Colonic mucosa (tissue), 4 donors: ENCODE data around the gene ZBTB4. TPM values are rescaled to one million over a fixed set of nuclear protein-coding genes. Genes with fewer than 3 reads are reported as not detected.

ENCODE experiments used
- DNase-seq: peaks from one replicate; pipeline ENCODE4 v3.0.0-alpha.2; 2020
- H3K27ac ChIP-seq: fragments of 200-600 bp; one replicate; pipeline ENCODE4 v1.8.0; 2021
- H3K27me3 ChIP-seq: fragments of 200-600 bp; one replicate; pipeline ENCODE4 v1.8.0; 2021
- H3K36me3 ChIP-seq: fragments of 200-600 bp; one replicate; pipeline ENCODE4 v1.8.0; 2021
- H3K4me1 ChIP-seq: fragments of 200-600 bp; one replicate; pipeline ENCODE4 v1.8.0; 2021; ENCODE audit warnings: mild to moderate bottlenecking
- H3K4me3 ChIP-seq: fragments of 200-600 bp; one replicate; pipeline ENCODE4 v1.8.0; 2021
- H3K9ac ChIP-seq, 2 donors: one replicate each; pipeline ENCODE4 v1.7.0; 2013; ENCODE audit warnings: control low read depth in 2 of 2, low read depth in 2 of 2, low read length in 2 of 2
- H3K9me3 ChIP-seq: fragments of 200-600 bp; one replicate; pipeline ENCODE4 v1.8.0; 2021
- intact Hi-C: fragments of 100-400 bp; cut with DNase I; formaldehyde crosslinking; loops from one replicate; pipeline ENCODE4 v1.14.1; 2022
- total RNA-seq, 2 donors: library from RNA; stranded (reverse); fragmentation: NEBNext Ultra II Directional in 1 of 2; extraction: Animal tissue kit (Norgen Biotek cat#: 25700) in 1 of 2; gene quantifications; one replicate each; pipeline ENCODE4 v1.2.1, GENCODE V29; 2021
- TF ChIP-seq, protein P1 (sequence below): fragments of 200-600 bp; IDR thresholded peaks from one replicate; pipeline ENCODE4 v1.8.0; 2022; ENCODE audit warnings: antibody characterized with exemption, mild to moderate bottlenecking
- donor health status: healthy.
- donor health status: DM: no; HTN: no; CAD: no.
- donor health status: DM: no; HTN: no; CAD: no.

ZBTB4 gene
- total RNA-seq, 2 donors from 2014 or later: 12.9 to 26.7 TPM

DNA sequence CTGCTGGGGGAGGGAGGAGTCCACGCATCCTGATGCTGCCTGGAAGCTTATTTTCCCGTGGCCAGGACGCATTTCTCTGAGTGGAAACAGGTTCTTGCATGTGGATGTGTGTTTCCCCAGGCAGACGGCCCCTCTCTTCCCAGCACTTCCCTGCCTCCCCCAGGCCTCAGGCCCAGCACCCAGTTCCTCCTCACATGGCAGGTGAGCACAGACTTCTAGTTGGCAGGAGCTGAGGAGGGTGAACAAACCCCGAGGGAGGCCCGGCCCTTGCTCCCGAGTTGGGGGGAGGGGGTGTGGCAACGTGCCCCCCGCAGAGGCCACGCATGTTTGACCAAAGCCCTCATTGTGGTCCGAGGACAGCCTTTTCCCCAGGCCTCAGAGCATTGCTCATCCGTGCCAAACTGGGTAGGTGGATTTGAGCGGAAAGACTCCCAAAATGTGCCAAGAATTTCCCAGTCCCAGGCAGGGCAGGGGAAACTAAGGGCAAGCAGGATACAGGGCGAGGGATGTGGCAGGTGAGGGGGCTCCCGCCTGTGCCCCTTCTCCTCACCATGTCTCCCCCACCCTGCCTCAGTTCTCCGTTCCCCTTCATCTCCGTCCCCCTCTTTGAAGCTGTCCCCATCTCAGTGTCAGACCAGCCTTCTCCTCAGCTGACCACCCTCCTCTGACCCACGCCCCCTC lies 60.8 kb downstream of the ZBTB4 start:
- DNase-seq: no peak
- H3K27ac ChIP-seq: no peak overlapping the region
- H3K27me3 ChIP-seq: no peaks in the 10 kb centered on the region
- TF ChIP-seq, protein P1, sequence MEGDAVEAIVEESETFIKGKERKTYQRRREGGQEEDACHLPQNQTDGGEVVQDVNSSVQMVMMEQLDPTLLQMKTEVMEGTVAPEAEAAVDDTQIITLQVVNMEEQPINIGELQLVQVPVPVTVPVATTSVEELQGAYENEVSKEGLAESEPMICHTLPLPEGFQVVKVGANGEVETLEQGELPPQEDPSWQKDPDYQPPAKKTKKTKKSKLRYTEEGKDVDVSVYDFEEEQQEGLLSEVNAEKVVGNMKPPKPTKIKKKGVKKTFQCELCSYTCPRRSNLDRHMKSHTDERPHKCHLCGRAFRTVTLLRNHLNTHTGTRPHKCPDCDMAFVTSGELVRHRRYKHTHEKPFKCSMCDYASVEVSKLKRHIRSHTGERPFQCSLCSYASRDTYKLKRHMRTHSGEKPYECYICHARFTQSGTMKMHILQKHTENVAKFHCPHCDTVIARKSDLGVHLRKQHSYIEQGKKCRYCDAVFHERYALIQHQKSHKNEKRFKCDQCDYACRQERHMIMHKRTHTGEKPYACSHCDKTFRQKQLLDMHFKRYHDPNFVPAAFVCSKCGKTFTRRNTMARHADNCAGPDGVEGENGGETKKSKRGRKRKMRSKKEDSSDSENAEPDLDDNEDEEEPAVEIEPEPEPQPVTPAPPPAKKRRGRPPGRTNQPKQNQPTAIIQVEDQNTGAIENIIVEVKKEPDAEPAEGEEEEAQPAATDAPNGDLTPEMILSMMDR: no peak
- H3K9me3 ChIP-seq: no peaks in the 10 kb centered on the region
- H3K4me3 ChIP-seq: no peak overlapping the region
- H3K4me1 ChIP-seq: no peaks in the 10 kb centered on the region
- intact Hi-C loops: no loop called here
- H3K36me3 ChIP-seq: no peaks in the 10 kb centered on the region
- H3K9ac ChIP-seq: no peak overlapping the region

DNA sequence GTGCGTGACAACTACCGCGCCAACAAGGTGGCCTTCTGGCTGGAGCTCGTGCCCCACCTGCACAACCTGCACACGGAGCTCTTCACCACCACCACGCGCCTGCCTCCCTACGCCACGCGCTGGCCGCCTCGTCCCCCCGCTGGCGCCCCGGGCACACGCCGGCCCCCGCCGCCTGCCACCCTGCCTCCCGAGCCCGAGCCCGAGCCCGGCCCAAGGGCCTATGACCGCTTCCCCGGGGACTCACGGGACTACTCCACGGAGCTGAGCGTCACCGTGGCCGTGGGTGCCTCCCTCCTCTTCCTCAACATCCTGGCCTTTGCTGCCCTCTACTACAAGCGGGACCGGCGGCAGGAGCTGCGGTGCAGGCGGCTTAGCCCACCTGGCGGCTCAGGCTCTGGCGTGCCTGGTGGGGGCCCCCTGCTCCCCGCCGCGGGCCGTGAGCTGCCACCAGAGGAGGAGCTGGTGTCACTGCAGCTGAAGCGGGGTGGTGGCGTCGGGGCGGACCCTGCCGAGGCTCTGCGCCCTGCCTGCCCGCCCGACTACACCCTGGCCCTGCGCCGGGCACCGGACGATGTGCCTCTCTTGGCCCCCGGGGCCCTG lies 62.3 kb downstream of the ZBTB4 start:
- Histone ChIP-seq H3K36me3 (no peaks in the 10 kb centered on the region), H3K9ac (no peak overlapping the region), H3K9me3 (no peaks in the 10 kb centered on the region), H3K27ac (no peak overlapping the region), H3K27me3 (no peaks in the 10 kb centered on the region), H3K4me3 (no peak overlapping the region), H3K4me1 (no peaks in the 10 kb centered on the region)
- DNase-seq: no peak
- TF ChIP-seq, protein P1: no peak
- intact Hi-C loops: no loop called here

DNA sequence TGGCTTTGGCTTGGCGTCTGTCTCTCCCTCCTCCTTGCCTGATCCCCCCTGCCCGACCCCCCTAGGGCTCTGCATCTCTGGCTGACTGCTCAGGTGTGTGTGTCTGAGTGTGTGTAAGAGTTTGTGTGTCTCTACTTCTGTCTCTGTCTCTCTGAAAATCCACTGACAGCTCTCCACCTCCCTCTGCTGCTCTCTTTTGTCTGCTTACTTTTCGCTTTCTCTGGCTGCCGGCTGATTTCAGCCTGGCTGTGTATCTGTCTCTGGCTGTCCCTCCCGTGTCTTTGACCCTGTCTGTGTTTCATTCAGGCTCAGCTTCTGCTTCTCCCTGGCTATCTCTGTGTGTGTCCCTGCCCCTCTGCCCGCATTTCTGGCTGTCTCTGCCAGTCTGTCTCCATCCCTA lies 63.1 kb downstream of the ZBTB4 start:
- Histone ChIP-seq H3K27ac (no peak overlapping the region), H3K4me1 (no peaks in the 10 kb centered on the region), H3K27me3 (no peaks in the 10 kb centered on the region), H3K36me3 (no peaks in the 10 kb centered on the region), H3K9me3 (no peaks in the 10 kb centered on the region), H3K9ac (no peak overlapping the region), H3K4me3 (no peak overlapping the region)
- TF ChIP-seq, protein P1: no peak
- no peak for DNase-seq
- intact Hi-C loops: no loop called here

DNA sequence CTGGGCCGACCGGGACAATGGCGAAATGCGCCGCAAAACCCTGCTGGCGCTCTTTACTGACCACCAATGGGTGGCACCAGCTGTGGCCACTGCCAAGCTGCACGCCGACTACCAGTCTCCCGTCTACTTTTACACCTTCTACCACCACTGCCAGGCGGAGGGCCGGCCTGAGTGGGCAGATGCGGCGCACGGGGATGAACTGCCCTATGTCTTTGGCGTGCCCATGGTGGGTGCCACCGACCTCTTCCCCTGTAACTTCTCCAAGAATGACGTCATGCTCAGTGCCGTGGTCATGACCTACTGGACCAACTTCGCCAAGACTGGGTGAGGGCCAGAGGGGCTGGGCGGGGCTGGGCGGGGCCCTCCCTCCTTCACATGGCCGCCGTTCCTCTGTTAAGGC lies 63.6 kb downstream of the ZBTB4 start:
- H3K4me1 ChIP-seq: no peaks in the 10 kb centered on the region
- no peak overlapping the region for H3K4me3 ChIP-seq
- DNase-seq: no peak
- no peaks in the 10 kb centered on the region for H3K36me3 ChIP-seq
- H3K27ac ChIP-seq: no peak overlapping the region
- no peaks in the 10 kb centered on the region for H3K27me3 ChIP-seq
- no peak overlapping the region for H3K9ac ChIP-seq
- TF ChIP-seq, protein P1: no peak
- intact Hi-C loops: no loop called here
- no peaks in the 10 kb centered on the region for H3K9me3 ChIP-seq

DNA sequence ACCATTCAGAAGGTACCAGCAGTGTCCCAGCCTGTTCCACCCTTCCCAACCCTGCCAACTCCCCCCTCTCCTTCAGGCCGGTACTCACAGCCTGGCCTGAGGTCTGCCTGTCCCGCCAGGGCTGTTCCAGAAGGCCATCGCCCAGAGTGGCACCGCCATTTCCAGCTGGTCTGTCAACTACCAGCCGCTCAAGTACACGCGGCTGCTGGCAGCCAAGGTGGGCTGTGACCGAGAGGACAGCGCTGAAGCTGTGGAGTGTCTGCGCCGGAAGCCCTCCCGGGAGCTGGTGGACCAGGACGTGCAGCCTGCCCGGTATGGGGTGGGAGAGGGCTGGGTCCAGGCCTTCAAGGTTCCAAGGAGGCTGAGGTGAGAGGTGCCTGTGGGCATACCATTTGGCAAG lies 64.6 kb downstream of the ZBTB4 start:
- Histone ChIP-seq H3K27ac (no peak overlapping the region), H3K36me3 (no peaks in the 10 kb centered on the region), H3K4me1 (no peaks in the 10 kb centered on the region), H3K9ac (no peak overlapping the region), H3K9me3 (no peaks in the 10 kb centered on the region), H3K27me3 (no peaks in the 10 kb centered on the region), H3K4me3 (no peak overlapping the region)
- no peak for DNase-seq
- intact Hi-C loops: no loop called here
- TF ChIP-seq, protein P1: no peak
